Measurements from ENCODE around the gene OBP2A.

The OBP2A gene

DNA sequence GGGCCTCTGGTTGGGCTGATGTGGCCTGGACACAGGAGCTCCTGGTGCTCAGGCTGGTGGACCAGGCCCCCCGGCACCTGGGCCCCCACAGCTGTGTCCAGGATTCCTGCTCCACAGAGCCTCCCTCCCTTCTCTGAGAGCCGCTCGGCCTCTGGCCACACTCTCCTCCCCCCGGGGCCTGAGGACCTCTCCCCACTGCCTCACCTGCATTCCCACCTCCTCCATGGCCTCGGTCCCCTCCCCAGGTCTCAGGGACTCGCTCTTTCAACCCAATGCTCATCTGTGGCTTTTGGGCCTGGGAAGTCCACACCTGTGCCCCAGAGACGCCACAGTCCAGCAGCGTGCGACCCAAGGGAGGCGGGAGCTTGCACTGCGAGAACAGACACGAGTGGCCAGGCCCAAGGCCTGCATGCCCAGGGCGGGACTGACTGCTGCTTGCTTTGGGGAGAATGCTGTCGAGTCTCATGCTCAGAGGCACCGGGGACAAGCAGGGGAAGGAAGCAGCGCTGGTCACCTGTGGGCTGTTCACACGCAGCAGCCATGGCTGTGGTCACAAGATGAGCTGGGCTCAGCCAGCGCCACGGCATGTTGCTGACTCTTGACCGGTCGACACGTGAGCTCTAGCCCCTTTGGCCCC, 30.2 kb downstream of the OBP2A start:
- Histone ChIP-seq H3K36me3 (ENCODE audit: insufficient read depth, low read length) (no peaks in the 10 kb centered on the region), H3K4me3 (ENCODE audit: low read depth in 1 of 2, low read length in 2 of 2) (no peak overlapping the region), H3K9ac (ENCODE audit: low read depth, low read length) (no peak overlapping the region), H3K9me3 (ENCODE audit: insufficient read depth, low read length, severe bottlenecking) (no peaks in the 10 kb centered on the region), H3K27me3 (ENCODE audit: insufficient read depth, low read length, poor library complexity) (no peaks in the 10 kb centered on the region), H3K27ac (ENCODE audit: low read length) (no peak overlapping the region), H4K20me1 (ENCODE audit: insufficient read depth, low read length) (no peaks in the 10 kb centered on the region), H3K4me2 (ENCODE audit: insufficient read depth, low read length) (no peak overlapping the region), H3K79me2 (ENCODE audit: insufficient read depth, low read length) (no peaks in the 10 kb centered on the region), H3K4me1 (ENCODE audit: insufficient read depth, low read length) (no peaks in the 10 kb centered on the region), H2AFZ (ENCODE audit: low read depth, low read length) (no peak overlapping the region)
- no peak for DNase-seq
- TF ChIP-seq EZH2 (IDR thresholded peaks at IDR 0.05; ENCODE audit: borderline replicate concordance, low read depth, low read length, severe bottlenecking): no peak
- TF ChIP-seq, protein P1, sequence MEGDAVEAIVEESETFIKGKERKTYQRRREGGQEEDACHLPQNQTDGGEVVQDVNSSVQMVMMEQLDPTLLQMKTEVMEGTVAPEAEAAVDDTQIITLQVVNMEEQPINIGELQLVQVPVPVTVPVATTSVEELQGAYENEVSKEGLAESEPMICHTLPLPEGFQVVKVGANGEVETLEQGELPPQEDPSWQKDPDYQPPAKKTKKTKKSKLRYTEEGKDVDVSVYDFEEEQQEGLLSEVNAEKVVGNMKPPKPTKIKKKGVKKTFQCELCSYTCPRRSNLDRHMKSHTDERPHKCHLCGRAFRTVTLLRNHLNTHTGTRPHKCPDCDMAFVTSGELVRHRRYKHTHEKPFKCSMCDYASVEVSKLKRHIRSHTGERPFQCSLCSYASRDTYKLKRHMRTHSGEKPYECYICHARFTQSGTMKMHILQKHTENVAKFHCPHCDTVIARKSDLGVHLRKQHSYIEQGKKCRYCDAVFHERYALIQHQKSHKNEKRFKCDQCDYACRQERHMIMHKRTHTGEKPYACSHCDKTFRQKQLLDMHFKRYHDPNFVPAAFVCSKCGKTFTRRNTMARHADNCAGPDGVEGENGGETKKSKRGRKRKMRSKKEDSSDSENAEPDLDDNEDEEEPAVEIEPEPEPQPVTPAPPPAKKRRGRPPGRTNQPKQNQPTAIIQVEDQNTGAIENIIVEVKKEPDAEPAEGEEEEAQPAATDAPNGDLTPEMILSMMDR (IDR thresholded peaks at IDR 0.05; ENCODE audit: borderline replicate concordance, extremely low read depth, low read length, poor library complexity, severe bottlenecking): no peak
- ATAC-seq (ENCODE audit: insufficient read depth, low read depth): no peak

DNA sequence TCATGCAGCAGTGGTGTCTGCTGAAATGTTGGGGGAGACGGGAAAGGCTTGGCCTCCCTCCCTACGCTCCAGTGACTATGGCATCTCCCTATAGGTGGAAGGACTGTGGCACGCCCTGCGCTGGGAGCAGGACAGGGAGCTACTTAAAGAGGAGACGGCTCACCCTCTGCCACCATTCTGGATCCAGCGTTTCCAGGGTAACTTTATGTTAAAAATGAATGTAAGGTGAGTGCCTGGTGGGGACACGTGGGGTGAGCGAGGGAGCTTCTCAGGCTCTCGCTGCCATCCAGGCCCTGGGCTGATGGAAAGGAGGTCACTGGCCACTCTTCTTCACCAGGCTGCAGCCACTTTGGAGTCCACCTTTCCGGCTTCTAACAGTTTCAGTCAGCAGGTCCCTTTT, 31.3 kb downstream of the OBP2A start:
- Histone ChIP-seq H4K20me1 (ENCODE audit: insufficient read depth, low read length) (no peaks in the 10 kb centered on the region), H3K27me3 (ENCODE audit: insufficient read depth, low read length, poor library complexity) (no peaks in the 10 kb centered on the region), H3K9ac (ENCODE audit: low read depth, low read length) (no peak overlapping the region), H3K4me1 (ENCODE audit: insufficient read depth, low read length) (no peaks in the 10 kb centered on the region), H3K9me3 (ENCODE audit: insufficient read depth, low read length, severe bottlenecking) (no peaks in the 10 kb centered on the region), H3K4me2 (ENCODE audit: insufficient read depth, low read length) (no peak overlapping the region), H2AFZ (ENCODE audit: low read depth, low read length) (no peak overlapping the region), H3K36me3 (ENCODE audit: insufficient read depth, low read length) (no peaks in the 10 kb centered on the region), H3K79me2 (ENCODE audit: insufficient read depth, low read length) (no peaks in the 10 kb centered on the region), H3K4me3 (ENCODE audit: low read depth in 1 of 2, low read length in 2 of 2) (no peak overlapping the region), H3K27ac (ENCODE audit: low read length) (no peak overlapping the region)
- DNase-seq (no peak), ATAC-seq (ENCODE audit: insufficient read depth, low read depth) (no peak)
- TF ChIP-seq EZH2 (IDR thresholded peaks at IDR 0.05; ENCODE audit: borderline replicate concordance, low read depth, low read length, severe bottlenecking): no peak
- TF ChIP-seq, protein P1 (IDR thresholded peaks at IDR 0.05; ENCODE audit: borderline replicate concordance, extremely low read depth, low read length, poor library complexity, severe bottlenecking): no peak

DNA sequence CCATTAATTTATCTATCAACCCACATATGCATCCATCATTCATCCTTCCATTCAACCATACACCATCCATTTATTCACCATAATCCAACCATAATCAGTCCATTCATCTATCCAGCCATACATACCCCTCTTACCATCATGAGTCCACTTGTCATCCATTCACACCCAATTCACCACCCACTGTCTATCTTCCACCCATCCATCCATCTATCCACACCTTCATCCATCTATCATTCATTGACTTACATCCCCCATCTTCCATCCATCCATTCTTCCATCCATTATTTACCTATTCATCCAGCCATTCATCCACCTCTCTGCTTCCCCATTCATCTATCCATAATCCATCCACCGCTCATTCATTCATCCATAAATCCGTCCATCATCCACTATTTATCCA, 33.4 kb downstream of the OBP2A start:
- no peaks in the 10 kb centered on the region for H3K36me3 ChIP-seq (ENCODE audit: insufficient read depth, low read length)
- H3K27me3 ChIP-seq (ENCODE audit: insufficient read depth, low read length, poor library complexity): no peaks in the 10 kb centered on the region
- no peaks in the 10 kb centered on the region for H3K9me3 ChIP-seq (ENCODE audit: insufficient read depth, low read length, severe bottlenecking)
- TF ChIP-seq, protein P1 (IDR thresholded peaks at IDR 0.05; ENCODE audit: borderline replicate concordance, extremely low read depth, low read length, poor library complexity, severe bottlenecking): no peak
- TF ChIP-seq EZH2 (IDR thresholded peaks at IDR 0.05; ENCODE audit: borderline replicate concordance, low read depth, low read length, severe bottlenecking): no peak
- H3K79me2 ChIP-seq (ENCODE audit: insufficient read depth, low read length): no peaks in the 10 kb centered on the region
- H3K27ac ChIP-seq (ENCODE audit: low read length): no peak overlapping the region
- H3K4me1 ChIP-seq (ENCODE audit: insufficient read depth, low read length): no peaks in the 10 kb centered on the region
- H4K20me1 ChIP-seq (ENCODE audit: insufficient read depth, low read length): no peaks in the 10 kb centered on the region
- no peak overlapping the region for H2AFZ ChIP-seq (ENCODE audit: low read depth, low read length)
- ATAC-seq (ENCODE audit: insufficient read depth, low read depth) (no peak), DNase-seq (no peak)
- no peak overlapping the region for H3K9ac ChIP-seq (ENCODE audit: low read depth, low read length)
- no peak overlapping the region for H3K4me3 ChIP-seq (ENCODE audit: low read depth in 1 of 2, low read length in 2 of 2)
- no peak overlapping the region for H3K4me2 ChIP-seq (ENCODE audit: insufficient read depth, low read length)

Measured in DND-41 (cell line).